ENCODE data around the gene FCN2. TPM values are rescaled to one million over a fixed set of nuclear protein-coding genes. Genes with fewer than 3 reads are reported as not detected.

The FCN2 gene
- total RNA-seq, 4 donors from 2014 or later: 0.93 to 16.5 TPM; not detected in 2

GRCh38 chr9:134913713-134914500, 33.3 kb downstream of the FCN2 start:
- DNase-seq: no peak
- Histone ChIP-seq H3K4me3 (replicated peaks in 1 of 3) (no peak overlapping the region), H3K27ac (no peak overlapping the region), H3K9me3 (no peaks in the 10 kb centered on the region), H3K36me3 (no peaks in the 10 kb centered on the region), H3K27me3 (no peaks in the 10 kb centered on the region), H3K4me1 (no peaks in the 10 kb centered on the region)
- 87 to 90% methylated on average over 19 to 23 of the region's 23 CpGs for WGBS, 2 donors
- TF ChIP-seq CTCF (IDR thresholded peaks at IDR 0.05) (no peak), POLR2A (IDR thresholded peaks at IDR 0.05) (no peak)
- intact Hi-C loops (cut with DNase I): no loop called here

- no peaks in the 10 kb centered on the region for H3K27me3 ChIP-seq
- DNase-seq: no peak
- TF ChIP-seq CTCF (IDR thresholded peaks at IDR 0.05) (no peak), POLR2A (IDR thresholded peaks at IDR 0.05) (no peak)
- H3K4me1 ChIP-seq: no peaks in the 10 kb centered on the region
- no peaks in the 10 kb centered on the region for H3K9me3 ChIP-seq
- no peaks in the 10 kb centered on the region for H3K36me3 ChIP-seq
- intact Hi-C loops (cut with DNase I): no loop called here
- whole genome bisulfite sequencing, 2 donors: 79 to 83% methylated on average over 7 of the region's 7 CpGs
- H3K27ac ChIP-seq: no peak overlapping the region
- no peak overlapping the region for H3K4me3 ChIP-seq (replicated peaks in 1 of 3)
Measured at GRCh38 chr9:134914501-134914834, 33.9 kb downstream of the FCN2 start.

GRCh38 chr9:134915046-134915985, 34.7 kb downstream of the FCN2 start:
- Histone ChIP-seq H3K36me3 (no peaks in the 10 kb centered on the region), H3K4me1 (no peaks in the 10 kb centered on the region), H3K9me3 (no peaks in the 10 kb centered on the region), H3K27ac (no peak overlapping the region), H3K27me3 (no peaks in the 10 kb centered on the region), H3K4me3 (replicated peaks in 1 of 3) (no peak overlapping the region)
- intact Hi-C loops (cut with DNase I): no loop called here
- whole genome bisulfite sequencing, 2 donors: 87 to 89% methylated on average over 13 to 21 of the region's 26 CpGs
- TF ChIP-seq CTCF (IDR thresholded peaks at IDR 0.05): no peak
- no peak for TF ChIP-seq POLR2A (IDR thresholded peaks at IDR 0.05)
- no peak for DNase-seq

- no peak for DNase-seq
- Histone ChIP-seq H3K4me3 (replicated peaks in 1 of 3) (no peak overlapping the region), H3K36me3 (no peaks in the 10 kb centered on the region), H3K27me3 (no peaks in the 10 kb centered on the region), H3K4me1 (no peaks in the 10 kb centered on the region), H3K9me3 (no peaks in the 10 kb centered on the region), H3K27ac (no peak overlapping the region)
- 80 to 90% methylated on average over 5 to 7 of the region's 8 CpGs for WGBS, 2 donors
- intact Hi-C loops (cut with DNase I): no loop called here
- no peak for TF ChIP-seq CTCF (IDR thresholded peaks at IDR 0.05)
Measured at GRCh38 chr9:134916161-134916665, 35.6 kb downstream of the FCN2 start.
